Activated T-cell treated with anti-CD3 and anti-CD28 coated beads for 48 hours (primary cell): ENCODE data around the gene NCAPH2.

Source experiments
- DNase-seq: peaks from one replicate; pipeline ENCODE4 v3.0.0-alpha.2; 2020; ENCODE audit warnings: low read depth

Gene NCAPH2

DNA sequence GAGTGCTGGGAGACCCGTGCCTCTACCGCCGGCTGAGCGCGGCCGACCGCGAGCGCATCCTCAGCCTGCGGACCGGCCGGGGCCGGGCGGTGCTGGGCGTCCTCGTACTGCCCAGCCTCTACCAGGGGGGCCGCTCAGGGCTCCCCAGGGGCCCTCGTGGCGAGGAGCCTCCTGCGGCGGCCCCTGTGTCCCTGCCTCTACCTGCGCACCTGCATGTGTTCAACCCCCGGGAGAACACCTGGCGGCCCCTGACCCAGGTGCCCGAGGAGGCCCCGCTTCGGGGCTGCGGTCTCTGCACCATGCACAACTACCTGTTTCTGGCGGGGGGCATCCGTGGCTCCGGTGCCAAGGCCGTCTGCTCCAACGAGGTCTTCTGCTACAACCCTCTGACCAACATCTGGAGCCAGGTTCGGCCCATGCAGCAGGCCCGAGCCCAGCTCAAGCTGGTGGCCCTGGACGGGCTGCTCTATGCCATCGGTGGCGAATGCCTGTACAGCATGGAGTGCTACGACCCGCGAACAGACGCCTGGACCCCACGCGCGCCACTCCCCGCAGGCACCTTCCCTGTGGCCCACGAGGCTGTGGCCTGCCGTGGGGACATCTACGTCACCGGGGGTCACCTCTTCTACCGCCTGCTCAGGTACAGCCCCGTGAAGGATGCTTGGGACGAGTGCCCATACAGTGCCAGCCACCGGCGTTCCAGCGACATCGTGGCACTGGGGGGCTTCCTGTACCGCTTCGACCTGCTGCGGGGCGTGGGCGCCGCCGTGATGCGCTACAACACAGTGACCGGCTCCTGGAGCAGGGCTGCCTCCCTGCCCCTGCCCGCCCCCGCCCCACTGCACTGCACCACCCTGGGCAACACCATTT lies 41.1 kb downstream of the NCAPH2 start:
- DNase-seq, result no peak

DNA sequence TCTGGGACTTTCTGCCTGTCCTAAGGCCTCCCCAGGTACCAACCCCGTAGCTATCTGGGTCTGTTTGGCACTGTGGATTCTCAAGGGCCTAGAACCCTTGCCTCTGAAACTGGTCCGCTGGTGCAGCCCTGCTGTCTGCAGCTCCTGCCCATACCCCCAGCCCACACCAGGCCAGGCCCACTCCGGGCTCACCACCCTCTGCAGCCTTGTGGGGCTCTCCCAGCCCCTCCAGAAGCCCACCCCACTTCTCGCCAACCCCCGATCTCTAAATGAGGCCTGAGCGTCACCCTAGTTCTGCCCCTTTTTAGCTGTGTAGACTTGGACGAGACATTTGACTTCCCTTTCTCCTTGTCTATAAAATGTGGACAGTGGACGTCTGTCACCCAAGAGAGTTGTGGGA lies 42.4 kb downstream of the NCAPH2 start:
- DNase-seq, result no peak

DNA sequence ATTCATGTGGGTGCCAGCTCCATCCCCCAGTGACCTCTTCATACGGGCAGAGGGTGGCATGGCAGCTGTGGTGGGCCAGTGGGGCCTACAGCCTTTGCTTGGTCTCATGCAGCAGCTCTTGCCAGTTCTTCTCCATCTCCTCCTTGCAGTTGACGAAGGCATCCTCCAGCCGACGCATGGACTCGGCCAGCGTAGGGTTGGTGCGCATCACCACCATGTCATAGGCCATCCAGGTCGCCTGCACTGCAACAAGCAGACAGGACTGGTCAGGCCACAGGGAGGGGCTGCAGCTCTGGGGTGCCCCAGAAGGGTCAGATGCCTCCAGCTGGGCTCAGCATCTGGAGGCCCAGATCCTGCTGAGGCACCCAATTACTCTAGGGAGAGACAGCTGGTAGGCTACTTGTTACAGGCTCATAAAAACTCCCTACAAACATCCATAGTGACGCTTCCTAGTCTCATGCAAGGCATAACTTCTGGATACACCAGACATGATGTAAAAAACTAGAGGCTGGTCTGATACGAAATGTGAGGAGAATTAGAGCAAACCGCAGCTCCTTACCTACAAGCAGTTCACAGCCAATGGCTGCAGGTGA lies 43.2 kb downstream of the NCAPH2 start:
- DNase-seq, result no peak

DNA sequence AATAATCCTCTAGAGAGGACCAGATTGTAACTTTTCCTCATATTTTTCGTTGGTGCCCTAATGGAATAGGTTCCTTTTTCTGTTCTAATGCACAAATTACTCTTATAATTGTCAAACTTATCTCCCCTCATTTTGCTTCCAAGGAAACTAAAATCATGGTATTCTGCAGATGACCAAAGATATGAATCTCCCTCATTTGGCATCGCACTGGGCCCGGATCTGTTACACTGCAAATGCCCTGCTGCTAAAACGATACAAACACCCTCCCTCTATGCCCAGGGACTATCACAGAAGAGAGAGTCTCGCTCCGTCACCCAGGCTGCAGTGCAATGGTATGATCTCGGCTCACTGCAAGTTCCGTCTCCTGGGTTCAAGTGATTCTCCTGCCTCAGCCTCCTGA lies 45.3 kb downstream of the NCAPH2 start:
- no peak for DNase-seq

DNA sequence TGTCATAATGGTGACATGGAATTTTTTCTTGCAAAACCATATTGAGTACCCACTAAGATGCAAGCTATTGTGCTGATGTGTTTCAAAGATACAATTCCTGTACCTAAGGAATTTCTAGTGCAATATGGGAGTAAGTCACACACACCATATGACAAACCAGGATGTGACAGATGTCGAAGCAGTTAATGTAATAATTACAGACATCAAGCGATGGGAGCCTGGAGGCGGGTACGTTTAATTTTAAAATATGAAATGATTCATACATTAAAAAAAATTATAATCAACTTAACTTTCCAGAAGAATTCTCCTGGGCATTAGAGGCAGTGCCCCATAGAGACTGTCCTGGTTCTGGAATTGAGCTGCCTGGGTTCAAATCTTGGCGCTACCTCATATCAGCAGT lies 48.7 kb downstream of the NCAPH2 start:
- DNase-seq, result no peak

DNA sequence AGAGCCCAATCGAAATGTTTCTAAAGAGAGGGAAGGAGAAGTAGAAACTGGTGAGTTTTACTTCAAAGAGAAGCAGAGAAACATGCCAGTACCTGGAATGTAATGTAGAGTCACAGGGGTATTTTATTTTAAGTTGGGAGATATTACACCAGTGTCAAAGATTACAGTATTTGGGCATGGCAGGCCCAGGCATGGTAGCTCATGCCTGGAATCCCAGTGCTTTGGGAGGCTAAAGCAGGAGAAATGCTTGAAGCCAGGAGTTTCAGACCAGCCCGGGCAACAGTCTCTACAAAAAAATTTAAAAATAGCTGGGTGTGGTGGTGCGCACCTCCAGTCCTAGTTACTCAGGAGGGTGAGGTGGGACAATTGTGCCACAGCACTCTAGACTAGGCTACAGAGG lies 52.0 kb downstream of the NCAPH2 start:
- no peak for DNase-seq

DNA sequence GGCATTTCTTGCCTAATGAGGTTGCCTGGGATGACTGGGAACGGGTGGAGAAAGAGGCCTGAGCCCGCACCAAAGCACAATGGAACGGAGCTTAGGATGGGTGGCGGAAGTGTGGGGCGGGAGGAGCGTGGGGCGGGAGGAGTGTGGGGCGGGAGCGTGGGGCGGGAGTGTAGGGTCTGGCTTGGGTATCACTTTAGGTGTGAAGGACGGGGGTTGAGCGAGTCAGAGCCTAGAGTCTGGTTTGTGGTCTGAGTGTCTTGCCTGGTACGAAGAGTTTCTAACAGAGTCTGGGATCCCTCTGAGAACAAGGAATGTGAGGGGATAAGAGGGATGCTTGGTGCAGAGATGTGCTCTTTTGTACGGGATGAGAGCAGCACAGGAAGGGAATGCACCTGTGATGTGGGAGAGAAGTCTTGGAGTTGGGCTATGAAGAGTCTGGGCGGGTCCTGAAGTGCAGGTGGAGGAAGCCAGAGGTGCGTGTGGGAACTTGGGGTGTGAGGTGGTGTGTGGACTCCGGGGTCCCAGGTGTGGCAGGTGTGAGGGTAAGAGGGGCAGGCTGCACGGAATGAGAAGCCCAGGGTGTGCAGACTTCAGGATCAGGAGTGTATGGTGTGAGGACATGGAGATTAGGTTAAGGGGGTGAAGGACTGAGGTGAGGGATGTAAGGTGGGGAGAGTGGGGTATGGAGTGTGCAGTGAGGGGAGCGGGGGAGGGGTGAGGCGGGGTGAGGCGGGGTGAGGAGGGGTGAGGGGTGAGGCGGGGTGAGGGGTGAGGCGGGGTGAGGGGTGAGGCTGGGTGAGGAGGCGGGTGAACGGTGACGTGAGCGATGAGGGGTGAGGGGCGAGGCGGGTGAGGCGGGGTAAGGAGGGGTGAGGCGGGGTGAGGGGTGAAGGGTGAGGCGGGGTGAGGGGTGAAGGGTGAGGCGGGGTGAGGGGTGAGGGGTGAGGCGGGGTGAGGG lies 53.7 kb downstream of the NCAPH2 start:
- no peak for DNase-seq

DNA sequence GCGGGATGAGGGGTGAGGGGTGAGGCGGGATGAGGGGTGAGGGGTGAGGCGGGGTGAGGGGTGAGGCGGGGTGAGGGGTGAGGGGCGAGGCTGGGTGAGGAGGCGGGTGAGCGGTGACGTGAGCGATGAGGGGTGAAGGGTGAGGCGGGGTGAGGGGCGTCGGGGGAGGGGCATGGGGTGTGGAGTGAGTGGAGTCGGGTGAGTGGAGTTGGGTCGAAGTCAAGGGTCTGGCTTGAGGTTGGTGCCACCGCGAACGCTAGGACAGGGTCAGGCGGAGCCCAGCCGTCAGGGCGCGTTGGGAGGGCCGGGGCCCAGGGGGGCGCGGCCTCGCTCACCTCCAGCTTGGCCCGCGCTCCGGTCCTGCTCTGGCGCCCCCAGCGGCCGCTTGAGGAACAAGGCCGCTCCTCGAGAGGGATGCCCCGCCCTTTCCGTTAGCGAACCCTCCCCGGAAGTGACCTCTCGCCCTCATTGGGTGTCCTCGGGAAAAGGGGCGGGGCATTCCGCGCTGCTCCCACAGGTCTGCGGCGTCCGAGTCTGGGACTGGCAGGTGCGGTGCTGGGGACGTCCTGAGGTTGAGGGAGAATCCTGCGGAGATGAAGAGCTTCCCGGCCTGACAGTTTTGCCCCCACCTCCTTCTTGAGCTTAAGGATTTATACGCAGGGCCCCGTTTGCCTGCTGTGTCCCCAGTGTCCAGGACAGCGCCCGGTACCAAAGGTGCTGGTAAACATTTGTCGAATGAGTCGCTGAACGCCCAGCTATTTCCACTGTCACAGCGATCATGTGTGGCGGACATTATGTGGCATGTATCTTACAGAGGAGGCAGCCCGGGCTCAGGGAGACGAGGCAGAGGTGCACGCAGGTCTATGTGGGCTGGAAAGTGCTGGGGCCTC lies 54.7 kb downstream of the NCAPH2 start, which contains the start of gene SYCE3:
TSS of gene SYCE3 (minus strand) at position 397 of the 890 bp plus-strand sequence. CDS start 6,514 bp downstream, outside the sequence.
- peak; percentile 99 for DNase-seq

DNA sequence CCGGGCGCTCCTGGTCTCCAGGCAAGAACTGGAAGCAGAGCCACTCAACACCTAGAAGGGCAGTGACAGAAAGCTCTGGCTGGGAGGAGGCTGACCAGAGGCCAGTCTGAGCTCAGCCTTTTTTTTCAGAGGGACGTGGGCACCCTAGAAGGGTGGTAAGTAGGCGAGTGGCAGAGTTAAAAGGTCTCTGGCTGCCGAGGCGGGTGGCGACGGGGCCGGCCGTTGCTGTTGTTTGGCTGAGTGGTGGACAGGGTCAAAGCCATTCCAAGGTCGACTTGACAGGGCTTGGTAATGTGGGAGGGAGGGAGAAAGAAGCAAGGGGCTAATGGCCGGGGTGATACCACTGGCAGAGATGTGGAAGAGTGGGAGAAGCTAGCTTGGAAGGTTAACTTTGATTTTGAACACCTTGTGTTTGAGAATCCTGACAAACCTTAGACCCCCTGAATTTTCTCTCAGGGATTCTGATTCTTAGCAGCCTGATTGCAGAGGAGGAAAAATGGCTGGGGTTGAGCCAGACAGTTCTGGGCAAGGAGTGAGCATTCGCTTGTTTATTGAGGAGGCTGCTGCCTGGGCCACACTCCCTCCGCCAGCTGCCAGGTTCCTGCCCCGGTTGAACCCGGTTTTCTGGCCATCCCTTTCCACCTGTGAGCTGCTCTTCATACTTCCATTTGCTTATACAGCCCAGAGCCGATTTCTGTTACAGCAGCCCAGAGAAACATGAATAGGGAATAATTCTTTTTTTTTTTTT lies 55.6 kb downstream of the NCAPH2 start:
- no peak for DNase-seq

DNA sequence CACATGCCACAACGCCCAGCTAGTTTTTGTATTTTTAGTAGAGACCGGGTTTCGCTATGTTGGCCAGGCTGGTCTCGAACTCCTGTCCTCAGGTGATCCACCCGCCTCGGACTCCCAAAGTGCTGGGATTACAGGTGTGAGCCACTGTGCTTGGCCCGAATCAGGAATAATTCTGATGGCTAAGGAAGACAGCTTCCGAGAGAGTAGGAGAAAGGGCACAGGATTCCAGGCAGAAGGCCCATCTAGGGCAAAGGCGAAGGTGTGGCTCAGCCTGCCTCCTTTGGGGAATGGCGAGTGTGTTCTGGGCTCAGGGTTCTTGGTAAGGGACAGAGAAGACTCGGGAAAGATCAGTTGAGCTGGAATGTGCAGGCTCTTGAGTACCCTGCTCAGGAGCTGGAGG lies 56.3 kb downstream of the NCAPH2 start:
- no peak for DNase-seq

DNA sequence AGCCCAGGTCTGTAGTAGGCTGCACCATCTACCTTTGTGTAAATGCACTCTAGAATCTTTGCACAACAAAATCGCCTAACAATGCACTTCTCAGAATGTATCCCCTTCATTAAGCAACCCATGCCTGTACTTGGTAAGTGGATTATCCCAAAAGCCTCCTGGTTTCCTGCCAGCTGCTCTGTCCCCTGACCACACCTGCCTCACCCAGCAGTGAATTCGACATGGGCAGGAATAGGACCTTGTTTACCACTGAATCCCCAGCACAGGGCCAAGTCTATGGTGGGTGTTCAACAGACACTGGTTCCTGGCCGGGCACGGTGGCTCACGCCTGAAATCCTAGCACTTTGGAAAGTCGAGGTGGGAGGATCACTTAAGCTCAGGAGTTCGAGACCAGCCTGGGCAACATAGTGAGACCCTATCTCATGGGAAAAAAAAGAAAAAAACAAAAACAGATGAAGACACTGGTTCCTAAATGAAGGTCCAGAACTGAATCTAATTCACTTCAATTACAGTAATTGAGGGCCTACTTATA lies 59.8 kb downstream of the NCAPH2 start:
- no peak for DNase-seq

DNA sequence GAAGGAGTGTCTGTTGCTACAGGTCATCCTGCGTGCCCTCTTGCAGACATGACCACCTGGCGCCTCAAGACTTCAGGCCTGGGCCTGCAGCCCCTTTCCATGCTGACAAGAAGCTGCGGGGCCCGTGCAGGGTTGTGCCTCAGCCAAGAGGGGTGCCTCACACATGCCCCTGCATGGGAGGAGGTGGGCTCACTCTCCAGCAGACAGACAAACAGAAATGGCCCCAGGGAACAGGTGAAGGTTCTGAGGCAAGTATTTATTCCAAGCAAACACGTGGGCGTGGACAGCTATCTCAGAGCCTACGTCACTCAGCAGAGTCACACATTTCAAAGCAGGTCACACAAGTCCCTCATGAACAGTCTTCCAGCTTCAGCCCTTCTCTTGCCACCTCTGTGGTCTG lies 60.6 kb downstream of the NCAPH2 start:
- no peak for DNase-seq

DNA sequence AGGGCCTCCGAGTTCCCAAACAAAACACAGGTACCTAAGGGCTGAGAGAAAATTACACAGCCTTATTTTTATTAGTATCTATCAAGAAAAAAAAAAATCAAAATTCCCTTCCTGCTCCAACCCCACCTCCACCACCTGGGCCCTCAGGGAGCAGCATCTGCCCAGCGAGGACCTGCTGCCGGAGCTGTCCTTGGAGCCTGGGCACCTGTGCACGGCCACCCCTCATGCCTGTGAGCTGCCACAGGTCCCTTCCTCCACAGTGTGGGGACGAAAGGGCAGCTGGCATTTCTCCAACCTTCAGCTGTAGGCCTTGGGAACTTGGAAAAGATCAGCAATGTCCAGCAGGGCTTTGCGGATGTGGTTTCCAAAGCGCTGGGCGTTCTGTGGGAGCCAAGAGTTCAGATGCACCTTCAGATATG lies 61.0 kb downstream of the NCAPH2 start:
- no peak for DNase-seq

DNA sequence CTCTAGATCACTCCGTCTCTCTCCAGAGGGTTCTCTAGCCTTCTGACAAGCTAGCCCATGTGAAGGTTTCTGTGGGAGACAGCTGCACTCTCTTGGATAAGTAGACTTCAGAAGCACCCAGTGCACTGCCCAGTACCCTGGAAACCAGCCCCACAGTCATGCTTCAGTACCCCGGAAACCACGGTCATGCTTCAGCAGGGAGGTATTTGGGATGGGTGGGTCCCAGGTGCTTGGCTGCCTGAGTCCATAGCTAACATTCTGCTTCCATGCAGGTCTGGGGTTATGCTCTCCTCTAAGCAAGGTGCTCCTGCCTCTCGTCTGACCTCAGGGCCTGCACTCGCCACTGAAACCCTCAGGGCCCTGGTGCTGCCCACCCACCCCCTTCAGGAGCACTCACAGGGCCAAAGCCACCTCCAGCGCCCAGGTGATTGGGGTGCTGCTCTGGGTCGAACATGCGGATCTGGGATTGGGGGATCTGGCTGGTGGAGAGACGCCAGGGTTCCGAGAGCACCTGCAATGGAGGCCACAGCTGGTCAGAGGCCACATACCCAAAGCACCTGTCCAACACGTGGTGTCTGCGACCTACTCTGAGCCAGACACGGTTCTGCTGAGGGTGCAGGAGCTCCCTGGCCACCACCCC lies 62.0 kb downstream of the NCAPH2 start:
- no peak for DNase-seq

DNA sequence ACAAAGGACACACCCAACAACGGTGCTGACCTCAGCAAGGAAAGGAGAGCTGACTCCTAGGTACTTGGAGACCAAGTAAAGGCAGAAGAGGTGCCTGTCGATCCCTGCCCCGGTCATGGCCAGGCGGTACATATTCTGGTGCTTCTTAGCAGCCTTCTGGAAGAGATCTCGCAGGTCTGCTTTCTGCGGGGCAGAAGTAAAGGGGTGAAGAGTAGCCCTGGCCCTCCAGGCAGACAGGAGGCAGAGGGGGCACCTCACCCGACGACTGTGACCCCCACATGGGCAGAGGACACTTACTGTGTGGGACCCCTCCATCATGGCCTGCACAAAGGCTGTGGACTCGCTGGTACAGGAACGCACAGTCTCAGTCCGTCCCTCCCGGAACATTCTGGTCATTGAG lies 62.8 kb downstream of the NCAPH2 start:
- no peak for DNase-seq

DNA sequence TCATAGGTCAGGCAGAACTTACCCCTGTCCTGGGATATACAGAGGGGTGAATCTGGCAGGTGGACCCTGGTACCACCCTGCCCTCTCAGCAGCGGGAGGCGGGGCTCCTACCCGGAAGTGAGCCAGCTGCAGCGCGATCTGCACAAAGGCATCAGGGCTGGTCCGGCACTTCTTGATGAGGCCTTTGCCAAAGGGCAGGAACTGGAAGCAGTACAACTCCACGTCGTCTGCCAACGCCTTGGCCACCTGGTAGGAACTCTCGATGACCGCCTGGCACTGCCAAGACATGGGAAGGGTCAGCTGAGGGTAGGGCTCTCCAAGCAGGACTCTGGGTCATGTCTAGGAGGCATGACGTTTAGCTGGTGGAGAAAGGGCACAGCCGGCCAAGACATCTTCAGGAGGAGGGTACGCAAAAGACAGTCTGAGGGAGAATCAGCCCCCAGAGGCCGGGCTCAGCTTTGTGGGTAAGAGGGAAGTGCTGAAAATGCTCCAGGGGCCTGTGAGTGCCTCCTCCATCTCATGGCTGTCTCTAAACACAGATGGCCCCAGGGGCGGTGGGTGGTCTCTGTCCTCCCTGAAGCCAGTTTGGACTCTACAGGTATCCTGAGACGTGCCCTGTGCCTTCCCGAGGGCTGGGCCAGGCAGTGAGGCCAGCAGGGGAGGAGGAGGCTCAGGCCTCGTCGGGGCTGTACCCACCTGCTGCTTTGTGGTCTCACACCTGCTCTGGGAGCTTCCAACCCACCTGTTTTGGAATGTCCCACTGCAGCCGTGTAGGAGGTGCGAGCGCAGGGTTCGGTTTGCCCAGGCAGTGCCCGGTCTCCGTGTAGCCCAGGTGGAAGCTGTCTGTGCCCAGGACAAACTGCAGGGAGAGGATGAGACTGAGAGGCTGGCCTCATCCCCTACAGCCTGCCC lies 63.5 kb downstream of the NCAPH2 start:
- no peak for DNase-seq

DNA sequence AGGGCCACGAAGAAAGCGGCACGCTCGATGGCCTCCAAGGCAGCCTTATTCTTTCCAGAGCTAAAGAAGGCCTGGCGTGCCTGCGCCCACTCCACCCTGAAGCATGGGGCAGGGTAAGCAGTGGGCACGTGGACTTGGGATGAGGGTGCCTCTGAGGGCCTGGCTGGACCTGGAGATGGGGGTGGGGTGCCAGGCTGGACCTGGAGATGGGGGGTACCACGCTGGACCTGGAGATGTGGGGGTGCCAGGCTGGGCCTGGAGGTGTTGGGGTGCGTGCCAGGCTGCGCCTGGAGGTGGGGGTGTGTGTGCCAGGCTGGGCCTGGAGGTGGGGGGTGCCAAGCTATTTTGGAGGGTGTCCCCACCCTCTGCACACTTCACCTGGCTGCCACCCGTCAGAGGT lies 64.9 kb downstream of the NCAPH2 start:
- no peak for DNase-seq

DNA sequence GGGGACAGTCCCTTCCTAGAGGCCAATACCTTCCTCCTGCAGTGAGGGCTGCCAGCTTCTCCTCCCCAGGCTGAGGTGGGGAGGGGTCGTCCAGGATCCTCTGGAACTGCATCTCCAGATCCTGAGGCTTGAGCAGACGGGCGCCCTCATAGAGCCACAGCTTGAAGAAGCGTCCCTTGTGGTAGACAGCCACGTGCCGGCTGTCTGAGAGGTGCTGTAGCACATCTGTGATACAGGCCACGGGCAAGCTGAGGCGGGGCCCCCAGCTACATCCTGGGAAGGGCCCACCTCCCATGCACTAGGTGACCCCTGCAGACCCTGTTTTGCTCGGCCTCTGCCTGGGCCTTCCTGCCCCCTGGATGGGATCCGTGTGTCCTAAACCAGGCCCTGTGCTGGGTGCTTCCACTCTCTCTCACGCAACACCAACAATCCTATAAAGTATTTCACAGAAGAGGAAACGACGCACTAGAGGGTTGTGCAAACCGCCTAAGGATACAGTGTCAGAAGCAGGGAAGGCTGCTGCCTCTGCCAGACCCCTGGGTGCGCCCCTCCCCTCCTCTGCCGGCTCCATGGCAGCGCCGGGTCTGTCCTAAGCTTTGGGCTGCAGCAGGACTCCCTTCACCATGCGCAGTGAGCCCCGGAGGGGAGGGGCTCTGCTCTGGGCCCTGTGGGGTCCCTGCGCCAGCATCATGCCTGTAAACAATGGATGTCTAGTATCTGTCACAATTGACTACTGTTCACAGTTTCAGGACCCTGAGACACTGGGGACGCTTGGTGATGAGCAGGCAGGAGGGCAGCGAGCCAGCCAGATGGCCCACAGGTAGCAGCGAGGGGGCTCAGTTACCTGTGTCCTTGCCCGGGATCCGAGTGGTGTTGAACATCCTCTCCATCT lies 65.7 kb downstream of the NCAPH2 start:
- no peak for DNase-seq
